GM23338 (cell line): ENCODE data around the gene PPP1CB. TPM values are rescaled to one million over a fixed set of nuclear protein-coding genes. Genes with fewer than 3 reads are reported as not detected.

Experiments used
- ATAC-seq: fragments of 200-7000 bp; cut with Tn5 transposase; 3 replicates; pipeline ENCODE4 v1.9.1; 2020
- DNase-seq: peaks from one replicate; pipeline ENCODE4 v3.0.0-alpha.2; 2015; ENCODE audit warnings: low spot score
- H2AFZ ChIP-seq: fragments of 200-600 bp; sonication (generic); 2 replicates; pipeline ENCODE4 v1.8.0; 2016; ENCODE audit warnings: antibody characterized with exemption, mild to moderate bottlenecking, moderate library complexity
- H3F3A ChIP-seq: fragments of 200-600 bp; sonication (generic); replicated peaks from 2 replicates; pipeline ENCODE4 v1.8.0; 2017; ENCODE audit warnings: antibody characterized with exemption, mixed run types, low read depth
- H3K27ac ChIP-seq: fragments of 200-600 bp; sonication (generic); 2 replicates; pipeline ENCODE4 v1.6.1; 2016; ENCODE audit warnings: low read depth
- H3K27me3 ChIP-seq: fragments of 200-600 bp; sonication (generic); 2 replicates; pipeline ENCODE4 v1.8.0; 2016; ENCODE audit warnings: mild to moderate bottlenecking, mixed run types, moderate library complexity; ENCODE audit not compliant: insufficient read depth
- H3K36me3 ChIP-seq: fragments of 200-600 bp; sonication (generic); 2 replicates; pipeline ENCODE4 v1.8.0; 2016; ENCODE audit warnings: mild to moderate bottlenecking; ENCODE audit not compliant: insufficient read depth
- H3K4me1 ChIP-seq: fragments of 200-600 bp; sonication (generic); 2 replicates; pipeline ENCODE4 v1.8.0; 2016; ENCODE audit warnings: mild to moderate bottlenecking, moderate library complexity; ENCODE audit not compliant: insufficient read depth
- H3K4me2 ChIP-seq: fragments of 200-600 bp; sonication (generic); 2 replicates; pipeline ENCODE4 v1.7.1; 2017; ENCODE audit warnings: mixed run types
- H3K4me3 ChIP-seq: fragments of 200-600 bp; sonication (generic); 2 replicates; pipeline ENCODE4 v1.6.1; 2016; ENCODE audit warnings: mixed run types
- H3K79me2 ChIP-seq: fragments of 200-600 bp; sonication (generic); replicated peaks from 2 replicates; pipeline ENCODE4 v1.8.0; 2017; ENCODE audit warnings: mild to moderate bottlenecking; ENCODE audit not compliant: insufficient read depth
- H3K9me2 ChIP-seq: fragments of 200-600 bp; sonication (generic); 2 replicates; pipeline ENCODE4 v1.8.0; 2017; ENCODE audit not compliant: insufficient read depth
- H4K20me1 ChIP-seq: fragments of 200-600 bp; sonication (generic); replicated peaks from 2 replicates; pipeline ENCODE4 v1.8.0; 2017; ENCODE audit warnings: mild to moderate bottlenecking; ENCODE audit not compliant: insufficient read depth
- H3K27ac Mint-ChIP-seq: 2 replicates; pipeline ENCODE4 v1.8.0; 2020; ENCODE audit warnings: inconsistent platforms, mild to moderate bottlenecking, moderate library complexity, mixed read lengths
- H3K27me3 Mint-ChIP-seq: 3 replicates; pipeline ENCODE4 v1.8.0; 2022; ENCODE audit warnings: low read depth, mild to moderate bottlenecking, moderate library complexity, mixed read lengths, inconsistent platforms; ENCODE audit not compliant: insufficient read depth, poor library complexity
- H3K36me3 Mint-ChIP-seq: 3 replicates; pipeline ENCODE4 v1.8.0; 2021; ENCODE audit warnings: low read depth, mild to moderate bottlenecking, inconsistent platforms, moderate library complexity, mixed read lengths
- H3K4me1 Mint-ChIP-seq: 3 replicates; pipeline ENCODE4 v1.8.0; 2020; ENCODE audit warnings: mild to moderate bottlenecking, inconsistent platforms, mixed read lengths
- H3K4me3 Mint-ChIP-seq: 3 replicates; pipeline ENCODE4 v1.8.0; 2021; ENCODE audit warnings: moderate library complexity, mild to moderate bottlenecking, inconsistent platforms, mixed read lengths
- H3K9me3 Mint-ChIP-seq: 3 replicates; pipeline ENCODE4 v1.8.0; 2020; ENCODE audit warnings: moderate library complexity, mild to moderate bottlenecking, inconsistent platforms, mixed read lengths
- EZH2 ChIP-seq: fragments of 200-600 bp; sonication (generic); IDR thresholded peaks from one replicate; pipeline ENCODE4 v1.8.0; 2017; ENCODE audit warnings: antibody characterized with exemption, mild to moderate bottlenecking, low read depth; ENCODE audit not compliant: unreplicated experiment
- JUNB ChIP-seq: IDR thresholded peaks from one replicate; pipeline ENCODE4 v1.6.1; 2016; ENCODE audit warnings: antibody characterized with exemption; ENCODE audit not compliant: unreplicated experiment
- NANOG ChIP-seq: IDR thresholded peaks from 2 replicates; pipeline ENCODE4 v1.6.1; 2016; ENCODE audit warnings: antibody characterized with exemption, borderline replicate concordance
- POLR2AphosphoS5 ChIP-seq: IDR thresholded peaks from 2 replicates; pipeline ENCODE4 v1.6.1; 2016; ENCODE audit warnings: antibody characterized with exemption, low read depth
- STAT1 ChIP-seq: IDR thresholded peaks from one replicate; pipeline ENCODE4 v1.6.1; 2016; ENCODE audit warnings: antibody characterized with exemption; ENCODE audit not compliant: unreplicated experiment
- ZNF331 ChIP-seq: fragments of 250-450 bp; sonication (Bioruptor Pico); IDR thresholded peaks from 2 replicates; pipeline ENCODE4 v1.5.0; 2020; ENCODE audit warnings: low read depth, mild to moderate bottlenecking, moderate library complexity
- polyA plus RNA-seq: library from polyadenylated mRNA; unstranded; fragments of >200 nt; fragmentation: Nextera tagmentation; extraction: Ambion mirVana; gene quantifications from 2 replicates; pipeline ENCODE4 v1.2.1, GENCODE V29; 2016
- total RNA-seq: library from RNA; depleted of rRNA; stranded (reverse); fragments of >200 nt; shearing (Covaris generic); gene quantifications from 2 replicates; pipeline ENCODE4 v1.2.3, GENCODE V29; 2014
- TF ChIP-seq, protein P1 (sequence below): fragments of 250-450 bp; sonication (Bioruptor Pico); IDR thresholded peaks from 2 replicates; pipeline ENCODE4 v1.5.0; 2020; ENCODE audit warnings: mild to moderate bottlenecking, moderate library complexity
- TF ChIP-seq, protein P2 (sequence below), 2 experiments: fragments of 200-600 bp in 1 of 2; sonication (generic) in 1 of 2; conservative IDR thresholded peaks; 2 replicates each; pipeline versions ENCODE4 v1.5.1 to v1.6.1; 2016 to 2017; ENCODE audit warnings: antibody characterized with exemption in 2 of 2, low read depth in 2 of 2, mild to moderate bottlenecking in 2 of 2, moderate library complexity in 1 of 2

The PPP1CB gene
- total and polyA plus RNA-seq, 2 experiments from 2014 or later = 103 to 118 TPM

DNA sequence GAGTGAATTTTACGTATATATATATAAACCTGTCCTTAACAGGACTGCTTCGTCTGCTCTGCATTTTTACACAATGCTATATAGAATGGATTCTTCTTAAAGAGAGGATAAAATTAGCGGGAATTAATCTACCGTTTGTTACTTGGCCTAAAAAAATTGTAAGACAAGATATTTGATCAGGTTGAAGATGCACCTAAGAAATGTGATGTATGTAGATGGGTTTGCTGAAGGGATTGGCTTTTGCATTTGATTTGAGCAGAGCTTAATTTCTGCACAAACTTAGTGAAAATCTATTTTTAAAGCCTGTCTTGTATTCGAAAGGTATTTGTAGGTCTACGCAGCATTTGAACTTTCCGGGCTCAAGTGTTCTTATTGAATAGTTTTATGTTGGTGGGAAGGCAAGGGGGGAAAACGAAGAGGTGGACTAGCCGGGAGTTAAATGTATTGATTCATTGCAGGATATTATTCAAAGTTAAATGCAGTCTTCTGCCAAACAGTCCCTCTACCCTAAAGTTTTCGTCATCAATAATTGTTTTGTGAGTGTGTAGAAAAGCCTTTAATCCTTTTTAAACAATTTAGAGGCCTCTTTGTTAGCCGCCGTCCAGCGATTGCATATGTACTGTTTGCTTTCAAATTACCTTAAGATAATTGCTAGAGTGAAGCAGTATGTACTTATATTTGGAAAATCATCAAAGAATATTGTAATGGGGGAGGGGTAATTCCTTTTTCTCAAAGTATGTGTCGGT, 1.2 kb downstream of the PPP1CB start:
- Histone ChIP-seq H3K9me2 (no peaks in the 10 kb centered on the region), H3F3A (no peaks in the 10 kb centered on the region), H3K79me2 (peaks cover 59% of the 10 kb centered on the region), H4K20me1 (peaks cover 32% of the 10 kb centered on the region), H3K27me3 (0 out of 2 replicates have a peak, but pooled peaks cover 5% of the 10 kb centered on the region), H2AFZ (no peak overlapping the region), H3K4me3 (peak overlapping the region; percentile 82), H3K4me2 (peak overlapping the region; percentile 93), H3K27ac (peak overlapping the region; percentile 92; the same call in 1 of the 2 replicates), H3K36me3 (no peaks in the 10 kb centered on the region), H3K4me1 (peaks cover 23% of the 10 kb centered on the region)
- ATAC-seq = no peak
- Mint-ChIP-seq H3K9me3 (no peaks in the 10 kb centered on the region), H3K27me3 (peaks cover 13% of the 10 kb centered on the region), H3K27ac (peak overlapping the region; percentile 99), H3K4me3 (peak overlapping the region; percentile 92), H3K36me3 (peaks cover 4% of the 10 kb centered on the region; the same call in 1 of the 3 replicates), H3K4me1 (peaks cover 39% of the 10 kb centered on the region)
- DNase-seq = no peak
- TF ChIP-seq, protein P1, sequence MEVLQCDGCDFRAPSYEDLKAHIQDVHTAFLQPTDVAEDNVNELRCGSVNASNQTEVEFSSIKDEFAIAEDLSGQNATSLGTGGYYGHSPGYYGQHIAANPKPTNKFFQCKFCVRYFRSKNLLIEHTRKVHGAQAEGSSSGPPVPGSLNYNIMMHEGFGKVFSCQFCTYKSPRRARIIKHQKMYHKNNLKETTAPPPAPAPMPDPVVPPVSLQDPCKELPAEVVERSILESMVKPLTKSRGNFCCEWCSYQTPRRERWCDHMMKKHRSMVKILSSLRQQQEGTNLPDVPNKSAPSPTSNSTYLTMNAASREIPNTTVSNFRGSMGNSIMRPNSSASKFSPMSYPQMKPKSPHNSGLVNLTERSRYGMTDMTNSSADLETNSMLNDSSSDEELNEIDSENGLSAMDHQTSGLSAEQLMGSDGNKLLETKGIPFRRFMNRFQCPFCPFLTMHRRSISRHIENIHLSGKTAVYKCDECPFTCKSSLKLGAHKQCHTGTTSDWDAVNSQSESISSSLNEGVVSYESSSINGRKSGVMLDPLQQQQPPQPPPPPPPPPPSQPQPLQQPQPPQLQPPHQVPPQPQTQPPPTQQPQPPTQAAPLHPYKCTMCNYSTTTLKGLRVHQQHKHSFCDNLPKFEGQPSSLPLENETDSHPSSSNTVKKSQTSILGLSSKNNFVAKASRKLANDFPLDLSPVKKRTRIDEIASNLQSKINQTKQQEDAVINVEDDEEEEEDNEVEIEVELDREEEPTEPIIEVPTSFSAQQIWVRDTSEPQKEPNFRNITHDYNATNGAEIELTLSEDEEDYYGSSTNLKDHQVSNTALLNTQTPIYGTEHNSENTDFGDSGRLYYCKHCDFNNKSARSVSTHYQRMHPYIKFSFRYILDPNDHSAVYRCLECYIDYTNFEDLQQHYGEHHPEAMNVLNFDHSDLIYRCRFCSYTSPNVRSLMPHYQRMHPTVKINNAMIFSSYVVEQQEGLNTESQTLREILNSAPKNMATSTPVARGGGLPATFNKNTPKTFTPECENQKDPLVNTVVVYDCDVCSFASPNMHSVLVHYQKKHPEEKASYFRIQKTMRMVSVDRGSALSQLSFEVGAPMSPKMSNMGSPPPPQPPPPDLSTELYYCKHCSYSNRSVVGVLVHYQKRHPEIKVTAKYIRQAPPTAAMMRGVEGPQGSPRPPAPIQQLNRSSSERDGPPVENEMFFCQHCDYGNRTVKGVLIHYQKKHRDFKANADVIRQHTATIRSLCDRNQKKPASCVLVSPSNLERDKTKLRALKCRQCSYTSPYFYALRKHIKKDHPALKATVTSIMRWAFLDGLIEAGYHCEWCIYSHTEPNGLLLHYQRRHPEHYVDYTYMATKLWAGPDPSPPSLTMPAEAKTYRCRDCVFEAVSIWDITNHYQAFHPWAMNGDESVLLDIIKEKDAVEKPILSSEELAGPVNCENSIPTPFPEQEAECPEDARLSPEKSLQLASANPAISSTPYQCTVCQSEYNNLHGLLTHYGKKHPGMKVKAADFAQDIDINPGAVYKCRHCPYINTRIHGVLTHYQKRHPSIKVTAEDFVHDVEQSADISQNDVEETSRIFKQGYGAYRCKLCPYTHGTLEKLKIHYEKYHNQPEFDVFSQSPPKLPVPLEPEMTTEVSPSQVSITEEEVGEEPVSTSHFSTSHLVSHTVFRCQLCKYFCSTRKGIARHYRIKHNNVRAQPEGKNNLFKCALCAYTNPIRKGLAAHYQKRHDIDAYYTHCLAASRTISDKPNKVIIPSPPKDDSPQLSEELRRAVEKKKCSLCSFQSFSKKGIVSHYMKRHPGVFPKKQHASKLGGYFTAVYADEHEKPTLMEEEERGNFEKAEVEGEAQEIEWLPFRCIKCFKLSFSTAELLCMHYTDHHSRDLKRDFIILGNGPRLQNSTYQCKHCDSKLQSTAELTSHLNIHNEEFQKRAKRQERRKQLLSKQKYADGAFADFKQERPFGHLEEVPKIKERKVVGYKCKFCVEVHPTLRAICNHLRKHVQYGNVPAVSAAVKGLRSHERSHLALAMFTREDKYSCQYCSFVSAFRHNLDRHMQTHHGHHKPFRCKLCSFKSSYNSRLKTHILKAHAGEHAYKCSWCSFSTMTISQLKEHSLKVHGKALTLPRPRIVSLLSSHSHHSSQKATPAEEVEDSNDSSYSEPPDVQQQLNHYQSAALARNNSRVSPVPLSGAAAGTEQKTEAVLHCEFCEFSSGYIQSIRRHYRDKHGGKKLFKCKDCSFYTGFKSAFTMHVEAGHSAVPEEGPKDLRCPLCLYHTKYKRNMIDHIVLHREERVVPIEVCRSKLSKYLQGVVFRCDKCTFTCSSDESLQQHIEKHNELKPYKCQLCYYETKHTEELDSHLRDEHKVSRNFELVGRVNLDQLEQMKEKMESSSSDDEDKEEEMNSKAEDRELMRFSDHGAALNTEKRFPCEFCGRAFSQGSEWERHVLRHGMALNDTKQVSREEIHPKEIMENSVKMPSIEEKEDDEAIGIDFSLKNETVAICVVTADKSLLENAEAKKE (CRISPR knock-in tag) = no peak
- TF ChIP-seq ZNF331 (CRISPR knock-in tag) (no peak), NANOG (no peak), STAT1 (no peak), POLR2AphosphoS5 (no peak), JUNB (no peak), EZH2 (no peak)
- TF ChIP-seq, protein P2, sequence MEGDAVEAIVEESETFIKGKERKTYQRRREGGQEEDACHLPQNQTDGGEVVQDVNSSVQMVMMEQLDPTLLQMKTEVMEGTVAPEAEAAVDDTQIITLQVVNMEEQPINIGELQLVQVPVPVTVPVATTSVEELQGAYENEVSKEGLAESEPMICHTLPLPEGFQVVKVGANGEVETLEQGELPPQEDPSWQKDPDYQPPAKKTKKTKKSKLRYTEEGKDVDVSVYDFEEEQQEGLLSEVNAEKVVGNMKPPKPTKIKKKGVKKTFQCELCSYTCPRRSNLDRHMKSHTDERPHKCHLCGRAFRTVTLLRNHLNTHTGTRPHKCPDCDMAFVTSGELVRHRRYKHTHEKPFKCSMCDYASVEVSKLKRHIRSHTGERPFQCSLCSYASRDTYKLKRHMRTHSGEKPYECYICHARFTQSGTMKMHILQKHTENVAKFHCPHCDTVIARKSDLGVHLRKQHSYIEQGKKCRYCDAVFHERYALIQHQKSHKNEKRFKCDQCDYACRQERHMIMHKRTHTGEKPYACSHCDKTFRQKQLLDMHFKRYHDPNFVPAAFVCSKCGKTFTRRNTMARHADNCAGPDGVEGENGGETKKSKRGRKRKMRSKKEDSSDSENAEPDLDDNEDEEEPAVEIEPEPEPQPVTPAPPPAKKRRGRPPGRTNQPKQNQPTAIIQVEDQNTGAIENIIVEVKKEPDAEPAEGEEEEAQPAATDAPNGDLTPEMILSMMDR (conservative IDR thresholded peaks at IDR 0.05; ENCODE audit: low read depth in 2 of 2) = no peak
